Measurements from ENCODE around the gene MYH15.

GRCh38 chr3:108331792-108332191 is 178.6 kb downstream of the MYH15 start:
- TF ChIP-seq RXRA (IDR thresholded peaks at IDR 0.05): no peak
- TF ChIP-seq TAF1 (conservative IDR thresholded peaks at IDR 0.05): no peak
- TF ChIP-seq HNF4G (IDR thresholded peaks at IDR 0.05): no peak

All from liver (tissue), 2 donors.